ENCODE data around the gene POLR1H.

The POLR1H gene

GRCh38 chr6:30074331-30075093 is 13.4 kb downstream of the POLR1H start:
- TF ChIP-seq CTCF (IDR thresholded peaks at IDR 0.05) = no peak

DNA sequence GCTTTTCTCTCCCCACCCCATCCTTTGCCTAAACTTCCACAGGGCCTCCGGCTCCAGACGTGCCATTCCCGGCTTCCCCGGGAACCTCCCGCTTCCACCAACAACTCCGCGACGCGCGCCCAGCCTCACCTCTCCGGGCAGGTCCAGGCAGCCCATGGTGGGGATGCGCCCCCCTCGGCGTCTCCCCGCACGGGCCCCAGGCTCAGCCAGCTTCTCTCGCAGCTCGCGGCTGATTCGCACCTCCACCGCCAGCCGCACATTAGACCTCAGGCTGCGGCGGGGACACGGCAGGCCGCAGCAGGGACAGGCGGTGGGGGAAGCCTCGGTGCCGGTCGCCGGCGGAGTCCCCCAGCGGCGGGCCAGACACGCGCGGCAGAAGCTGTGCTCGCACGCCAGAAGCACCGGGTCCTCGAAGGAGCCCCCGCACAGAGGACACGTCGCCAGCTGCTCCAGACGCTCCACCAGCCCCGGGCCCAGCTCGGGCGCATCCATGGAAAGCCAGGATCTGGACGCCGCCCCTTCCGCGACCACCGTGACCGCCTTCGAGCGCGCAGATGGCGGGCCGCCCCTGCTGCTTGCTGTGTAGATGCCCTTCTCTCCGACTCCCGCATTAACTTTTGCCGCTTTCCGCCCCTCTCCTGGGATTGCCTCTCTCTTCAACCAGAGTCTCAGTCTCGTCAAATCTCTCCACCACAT is 14.2 kb downstream of the POLR1H start, which contains the start of gene RNF39:
Gene RNF39, minus strand, starts transcription at position 676 of the 696 bp plus-strand sequence. Its CDS starts 184 bp downstream, at position 492.
- TF ChIP-seq CTCF (IDR thresholded peaks at IDR 0.05) = no peak

DNA sequence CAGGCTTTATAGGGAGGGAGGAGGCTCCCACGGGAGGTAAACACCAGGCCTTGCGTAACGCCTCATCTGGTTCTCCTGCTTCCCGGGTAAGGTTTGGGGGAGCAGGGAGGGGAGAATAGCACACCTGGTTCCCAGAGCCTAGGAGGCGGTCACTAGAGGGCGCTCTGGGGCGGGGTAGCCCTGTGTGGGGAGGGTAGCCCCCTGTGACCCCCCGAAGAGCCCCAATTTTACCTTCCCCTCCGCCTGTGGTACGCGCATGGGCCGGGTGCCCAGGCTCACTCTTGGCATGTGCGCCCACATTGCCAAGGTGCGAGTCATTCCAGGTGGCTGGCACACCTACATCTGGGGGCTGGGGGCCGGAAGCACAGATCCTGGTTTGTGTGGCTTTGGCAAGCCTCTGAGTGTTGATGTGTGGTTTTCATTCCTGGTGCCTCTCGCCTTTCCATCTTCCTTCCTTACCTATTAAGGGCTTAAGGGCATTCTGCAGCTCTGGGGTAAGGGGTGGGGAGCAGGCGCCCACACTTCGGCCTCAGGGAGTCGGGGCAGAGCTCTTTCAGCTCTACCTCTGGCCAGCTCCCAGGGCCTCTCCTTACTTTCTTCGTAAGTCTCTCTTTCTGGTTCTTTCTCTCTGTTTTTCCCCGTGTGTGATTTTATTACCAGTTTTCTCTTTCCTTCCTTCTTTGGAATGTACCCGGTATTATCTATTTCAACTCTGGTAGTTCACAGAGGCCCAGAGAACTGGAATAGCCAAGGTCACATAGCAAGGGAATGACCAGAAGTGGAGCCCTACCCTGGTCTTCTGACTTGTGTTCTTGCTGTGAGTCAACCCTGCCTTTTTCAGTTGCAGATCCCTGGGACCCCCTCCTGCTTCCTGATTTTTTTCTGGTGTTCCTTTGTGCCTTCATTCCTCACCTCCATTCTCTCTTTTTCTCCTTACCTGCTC is 15.0 kb downstream of the POLR1H start:
- peak; percentile 54; the same call in 1 of the 2 replicates for TF ChIP-seq CTCF (IDR thresholded peaks at IDR 0.05)

DNA sequence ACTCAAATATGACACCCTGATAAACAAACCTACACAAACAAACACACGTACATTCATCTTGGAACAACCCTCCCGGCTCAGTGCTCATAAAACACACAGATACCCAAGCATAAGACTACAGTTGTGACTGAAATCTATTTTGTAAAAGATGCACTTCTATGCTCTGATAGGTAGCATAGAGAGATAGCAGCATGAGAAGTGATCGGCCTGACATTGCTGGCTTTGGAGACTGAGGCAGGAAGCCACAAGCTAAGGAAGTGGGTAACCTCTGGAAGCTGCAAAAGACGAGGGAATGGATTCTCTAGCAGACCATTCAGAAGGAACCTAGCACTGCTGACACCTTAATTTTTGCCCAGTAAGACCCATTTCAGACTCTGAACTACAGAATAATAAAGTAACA is 16.2 kb downstream of the POLR1H start:
- no peak for TF ChIP-seq CTCF (IDR thresholded peaks at IDR 0.05)

GRCh38 chr6:30087876-30088275 is 26.8 kb downstream of the POLR1H start:
- TF ChIP-seq CTCF (IDR thresholded peaks at IDR 0.05) = no peak

GRCh38 chr6:30091577-30092381 is 30.7 kb downstream of the POLR1H start:
- TF ChIP-seq CTCF (IDR thresholded peaks at IDR 0.05) = no peak
